ENCODE measurements around the gene TBRG4.

- TF ChIP-seq CTCF (IDR thresholded peaks at IDR 0.05), result no peak
- TF ChIP-seq POLR2A (IDR thresholded peaks at IDR 0.05), result no peak
- TF ChIP-seq EP300 (IDR thresholded peaks at IDR 0.05; ENCODE audit: low read depth), result no peak
- TF ChIP-seq POLR2AphosphoS5 (IDR thresholded peaks at IDR 0.05), result no peak
Measured at GRCh38 chr7:45089341-45089891, 22.1 kb downstream of the TBRG4 start.
